Measurements from ENCODE around the gene DCAF15. TPM values are rescaled to one million over a fixed set of nuclear protein-coding genes. Genes with fewer than 3 reads are reported as not detected.
"Not testable (repeated sequence)": the region's sequence is repeated elsewhere in the genome, so short reads cannot be mapped to it uniquely, and the experiment has no call there.

DCAF15 gene, protein sequence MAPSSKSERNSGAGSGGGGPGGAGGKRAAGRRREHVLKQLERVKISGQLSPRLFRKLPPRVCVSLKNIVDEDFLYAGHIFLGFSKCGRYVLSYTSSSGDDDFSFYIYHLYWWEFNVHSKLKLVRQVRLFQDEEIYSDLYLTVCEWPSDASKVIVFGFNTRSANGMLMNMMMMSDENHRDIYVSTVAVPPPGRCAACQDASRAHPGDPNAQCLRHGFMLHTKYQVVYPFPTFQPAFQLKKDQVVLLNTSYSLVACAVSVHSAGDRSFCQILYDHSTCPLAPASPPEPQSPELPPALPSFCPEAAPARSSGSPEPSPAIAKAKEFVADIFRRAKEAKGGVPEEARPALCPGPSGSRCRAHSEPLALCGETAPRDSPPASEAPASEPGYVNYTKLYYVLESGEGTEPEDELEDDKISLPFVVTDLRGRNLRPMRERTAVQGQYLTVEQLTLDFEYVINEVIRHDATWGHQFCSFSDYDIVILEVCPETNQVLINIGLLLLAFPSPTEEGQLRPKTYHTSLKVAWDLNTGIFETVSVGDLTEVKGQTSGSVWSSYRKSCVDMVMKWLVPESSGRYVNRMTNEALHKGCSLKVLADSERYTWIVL
- 69.3 and 76.4 TPM in 2 replicates for total RNA-seq

DNA sequence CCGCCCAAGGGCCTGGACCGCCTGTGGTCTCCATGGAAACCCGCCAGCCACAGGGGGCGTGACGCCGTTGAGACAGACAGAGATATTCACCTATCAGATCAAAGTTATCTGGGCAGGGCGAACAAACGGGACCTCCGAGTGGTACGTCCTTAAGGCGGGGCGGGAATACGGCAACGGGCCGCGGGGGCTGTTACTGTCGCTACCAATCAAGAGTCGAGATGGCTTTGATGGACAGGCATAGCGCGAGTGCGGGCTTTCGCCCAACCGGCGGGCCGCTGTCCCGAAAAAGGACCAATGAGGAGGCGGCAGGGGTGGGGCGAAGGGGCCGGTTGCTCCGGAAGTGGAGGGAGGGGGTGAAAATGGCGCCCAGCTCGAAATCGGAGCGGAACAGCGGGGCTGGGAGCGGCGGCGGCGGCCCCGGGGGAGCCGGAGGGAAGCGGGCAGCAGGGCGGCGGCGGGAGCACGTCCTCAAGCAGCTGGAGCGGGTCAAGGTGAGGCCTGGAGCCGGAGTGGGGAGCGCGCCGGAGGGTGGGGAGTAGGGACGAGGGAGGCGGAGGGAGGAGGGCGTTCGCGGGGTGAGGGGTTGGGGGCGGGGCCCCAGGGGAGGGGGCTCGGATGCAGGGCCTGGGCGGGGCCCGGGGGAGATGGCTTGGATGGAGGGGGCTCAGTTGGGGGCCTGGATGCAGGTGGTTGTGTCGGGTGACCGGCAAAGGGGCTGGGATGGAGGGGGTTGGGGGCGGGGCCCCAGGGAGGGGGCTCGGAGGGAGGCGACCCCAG is at the start of gene DCAF15:
Gene DCAF15 (plus strand): TSS at position 356 of the 777 bp plus-strand sequence. CDS start 4 bp downstream, at position 360.
- intact Hi-C loops (cut with micrococcal nuclease), result loop anchor here (1.0 to 2.0 kb wide), 12 partner anchors 31 to 566 kb away; partner anchors contain the start of genes ASF1B, BRME1, C19orf53 and CC2D1A

- intact Hi-C loops (cut with micrococcal nuclease), result no loop called here
Measured at GRCh38 chr19:13902993-13903555, 49.2 kb upstream of the DCAF15 start.

DNA sequence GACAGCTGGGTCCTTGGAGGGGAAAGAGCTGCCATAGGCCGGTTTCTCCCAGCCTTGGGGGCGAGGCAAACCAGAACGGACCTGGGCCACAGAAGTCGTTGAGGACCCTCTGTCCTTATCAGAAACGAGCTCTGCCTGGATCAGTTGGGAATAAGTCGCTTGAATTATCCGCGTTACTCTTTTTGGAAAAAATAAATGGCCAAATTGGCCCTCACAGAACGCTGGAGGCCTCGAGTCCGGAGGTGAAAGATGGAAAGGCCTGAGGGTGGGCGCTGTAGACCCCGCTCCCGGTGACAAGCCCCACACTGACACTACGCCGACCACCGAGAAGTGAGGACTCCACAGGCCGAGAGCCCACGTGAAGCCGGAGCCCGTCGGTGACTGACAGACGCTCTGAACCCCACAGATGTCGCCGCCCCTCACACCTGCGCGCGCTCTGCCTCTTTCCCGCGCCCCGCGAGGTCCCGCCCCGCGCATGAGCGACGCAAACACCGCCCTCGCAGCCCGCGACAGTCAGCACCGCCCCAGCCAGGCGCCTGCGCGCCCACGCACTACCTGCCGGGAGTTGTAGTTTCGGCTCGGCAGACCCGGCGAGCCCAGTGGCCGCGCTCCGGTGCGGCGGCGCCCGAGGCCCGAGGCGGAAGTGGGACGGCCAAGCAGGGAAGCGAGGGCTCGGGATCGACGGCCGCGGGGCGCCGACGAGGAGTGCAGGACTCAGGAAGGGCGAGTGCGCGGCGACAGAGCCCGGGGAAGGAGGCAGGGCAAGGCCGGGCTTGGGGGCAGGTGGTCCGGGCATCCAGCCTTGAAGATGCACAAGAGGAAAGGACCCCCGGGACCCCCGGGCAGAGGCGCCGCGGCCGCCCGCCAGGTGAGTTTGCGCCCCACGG is 46.4 kb upstream of the DCAF15 start, which contains the start of the genes BRME1 and CC2D1A:
Gene BRME1 (minus strand): TSS at position 484 of the 887 bp plus-strand sequence. CDS start 1,225 bp downstream, outside the sequence.
Gene CC2D1A (plus strand): TSS at position 568 of the 887 bp plus-strand sequence. CDS start 241 bp downstream, at position 809.
- intact Hi-C loops (cut with micrococcal nuclease), result loop anchor here (1.0 to 5.0 kb wide), 7 partner anchors 15 to 231 kb away; partner anchors contain the start of genes DCAF15, IL27RA, PRKACA and RFX1

- intact Hi-C loops (cut with micrococcal nuclease), result loop anchor here (1.0 to 5.0 kb wide), 7 partner anchors 15 to 231 kb away; partner anchors contain the start of genes DCAF15, IL27RA, PRKACA and RFX1
Measured at GRCh38 chr19:13906521-13906904, 45.8 kb upstream of the DCAF15 start.

DNA sequence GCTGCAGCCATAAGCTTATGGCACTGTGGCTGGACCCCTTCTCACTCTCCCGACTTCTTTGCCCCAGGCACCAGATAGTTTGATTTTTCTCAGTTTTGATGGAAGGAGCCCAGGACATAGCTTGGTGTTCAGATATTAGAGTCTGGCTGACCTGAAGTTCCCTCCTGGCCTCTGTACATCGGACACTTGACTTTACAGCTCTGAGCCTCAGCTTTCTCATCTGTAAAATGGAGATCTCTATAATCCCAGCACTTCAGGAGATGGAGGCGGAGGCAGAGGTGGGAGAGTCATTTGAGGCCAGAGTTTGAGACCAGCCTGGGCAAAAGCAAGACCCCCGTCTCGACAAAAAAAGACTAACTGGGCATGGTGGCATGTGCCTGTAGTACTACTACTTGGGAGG is 45.4 kb upstream of the DCAF15 start:
- intact Hi-C loops (cut with micrococcal nuclease), result loop anchor here (1.0 to 5.0 kb wide), 7 partner anchors 14 to 230 kb away; partner anchors contain the start of genes DCAF15, IL27RA, PRKACA and RFX1

DNA sequence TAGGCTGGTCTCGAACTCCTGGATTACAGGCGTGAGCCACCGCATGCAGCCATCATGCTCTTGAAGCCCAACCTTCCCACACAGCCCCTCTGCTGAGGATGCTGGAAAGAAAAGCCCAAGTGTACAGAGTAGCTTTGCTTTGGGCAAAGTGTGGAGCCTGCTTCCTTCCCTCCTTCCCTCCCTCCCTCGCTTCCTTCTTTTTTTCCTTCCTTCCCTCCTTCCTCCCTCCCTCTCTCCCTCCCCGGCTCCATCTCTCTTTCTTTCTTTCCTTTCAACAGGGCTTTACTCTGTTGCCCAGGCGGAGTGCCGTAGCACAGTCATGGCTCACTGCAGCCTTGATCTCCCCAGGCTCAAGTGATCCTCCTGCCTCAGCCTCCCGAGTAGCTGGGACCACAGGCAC is 43.6 kb upstream of the DCAF15 start:
- intact Hi-C loops (cut with micrococcal nuclease), result loop anchor here (5.0 kb wide), 1 partner anchor 124 kb away; the partner anchor contains the start of gene IL27RA

GRCh38 chr19:13909430-13909829 is 42.9 kb upstream of the DCAF15 start:
- intact Hi-C loops (cut with micrococcal nuclease), result loop anchor here (5.0 kb wide), 1 partner anchor 123 kb away; the partner anchor contains the start of gene IL27RA

DNA sequence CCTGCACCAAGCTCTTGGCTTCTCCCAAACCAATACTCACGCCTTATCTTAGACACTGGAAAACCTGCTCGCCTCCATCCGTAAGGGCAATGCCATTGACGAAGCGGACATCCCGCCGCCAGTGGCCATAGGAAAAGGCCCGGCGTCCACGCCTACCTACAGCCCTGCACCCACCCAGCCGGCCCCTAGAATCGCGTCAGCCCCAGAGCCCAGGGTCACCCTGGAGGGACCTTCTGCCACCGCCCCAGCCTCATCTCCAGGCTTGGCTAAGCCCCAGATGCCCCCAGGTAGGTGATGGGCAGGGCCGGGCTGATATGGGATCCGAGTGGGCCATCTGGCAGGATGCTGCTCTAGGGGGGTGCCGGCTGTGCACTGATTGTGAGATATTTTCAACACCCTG is 39.0 kb upstream of the DCAF15 start:
- intact Hi-C loops (cut with micrococcal nuclease), result no loop called here

GRCh38 chr19:13914777-13915176 is 37.5 kb upstream of the DCAF15 start:
- intact Hi-C loops (cut with micrococcal nuclease), result no loop called here

DNA sequence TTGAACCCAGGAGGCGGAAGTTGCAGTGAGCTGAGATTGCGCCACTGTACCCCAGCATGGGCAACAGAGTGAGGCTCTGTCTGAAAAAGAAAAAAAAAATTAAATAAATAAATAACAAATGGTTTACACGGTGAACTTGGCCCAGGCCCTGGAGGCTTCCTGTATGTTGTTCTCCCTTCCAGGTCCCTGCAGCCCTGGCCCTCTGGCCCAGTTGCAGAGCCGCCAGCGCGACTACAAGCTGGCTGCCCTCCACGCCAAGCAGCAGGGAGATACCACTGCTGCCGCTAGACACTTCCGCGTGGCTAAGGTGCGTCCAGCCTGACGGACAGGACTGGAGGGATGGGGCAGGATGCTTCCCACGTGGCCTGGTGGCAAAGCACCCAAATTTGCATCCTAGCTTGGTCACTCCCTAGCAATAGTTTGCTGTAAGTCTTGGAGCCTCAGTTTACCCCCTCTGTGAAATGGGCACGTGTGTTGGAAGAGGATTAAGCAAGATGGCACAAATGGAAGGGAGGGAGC is 34.4 kb upstream of the DCAF15 start:
- intact Hi-C loops (cut with micrococcal nuclease), result no loop called here

- intact Hi-C loops (cut with micrococcal nuclease), result no loop called here
Measured at GRCh38 chr19:13918726-13919411, 33.4 kb upstream of the DCAF15 start.

GRCh38 chr19:13920524-13920923 is 31.8 kb upstream of the DCAF15 start:
- intact Hi-C loops (cut with micrococcal nuclease), result no loop called here

DNA sequence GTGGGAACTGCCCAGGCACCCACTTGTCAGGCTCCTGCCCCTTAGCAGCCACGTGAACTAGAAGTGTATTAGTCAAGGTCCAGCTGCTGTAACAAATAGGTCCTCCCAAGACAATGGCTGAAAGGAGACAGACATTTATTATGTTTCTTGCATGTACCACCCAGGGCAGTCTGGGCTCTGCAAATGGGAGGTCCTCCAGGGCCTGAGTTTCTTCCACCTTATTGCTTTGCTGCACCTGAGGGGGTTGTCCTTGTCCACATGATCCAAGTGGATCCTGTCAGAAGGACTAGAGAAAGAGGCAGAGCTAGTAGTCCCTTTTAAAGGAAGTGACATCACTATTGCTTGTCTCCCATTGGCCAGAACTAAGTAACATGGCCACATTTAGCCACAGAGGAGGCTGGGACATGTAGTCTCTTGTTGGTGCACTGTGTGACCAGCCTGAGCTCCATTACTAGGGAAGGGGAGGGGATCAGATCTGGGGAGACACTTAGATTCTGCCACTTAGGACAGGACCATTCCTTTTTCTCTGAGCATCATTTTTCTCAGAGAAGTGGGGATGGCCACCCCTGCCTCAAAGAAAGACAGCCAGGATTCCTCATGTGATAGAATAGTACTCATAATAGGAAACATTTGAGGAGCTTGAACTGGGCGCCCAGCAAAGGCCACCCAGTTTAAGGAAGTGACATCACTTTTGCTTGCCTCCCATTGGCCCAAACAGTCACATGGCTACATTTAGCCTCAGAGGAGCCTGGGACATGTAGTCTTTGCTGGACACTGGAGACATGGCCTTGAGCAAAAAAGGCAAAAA is 31.2 kb upstream of the DCAF15 start:
- intact Hi-C loops (cut with micrococcal nuclease), result loop anchor here (1.0 kb wide), 2 partner anchors 15 to 31 kb away; partner anchors contain the start of genes BRME1, CC2D1A and DCAF15

DNA sequence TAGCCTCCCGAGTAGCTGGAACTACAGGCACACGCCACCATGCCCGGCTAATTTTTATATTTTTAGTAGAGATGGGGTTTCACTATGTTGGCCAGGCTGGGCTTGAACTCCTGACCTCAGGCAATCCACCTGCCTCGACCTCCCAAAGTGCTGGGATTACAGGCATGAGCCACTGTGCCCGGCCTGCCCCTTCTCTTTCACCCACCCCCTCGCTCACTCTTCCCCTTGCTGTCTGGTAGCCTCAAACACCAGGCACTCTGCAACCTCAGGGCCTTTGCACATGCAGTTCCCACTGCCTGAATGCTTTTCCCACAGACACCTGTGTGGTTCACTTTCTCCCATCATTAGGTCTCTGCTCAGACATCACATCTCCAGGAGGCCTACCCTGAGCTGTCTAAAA is 30.2 kb upstream of the DCAF15 start:
- intact Hi-C loops (cut with micrococcal nuclease), result not testable (repeated sequence)

GRCh38 chr19:13923194-13923987 is 28.9 kb upstream of the DCAF15 start:
- intact Hi-C loops (cut with micrococcal nuclease), result no loop called here

- intact Hi-C loops (cut with micrococcal nuclease), result no loop called here
Measured at GRCh38 chr19:13926010-13926409, 26.3 kb upstream of the DCAF15 start.

DNA sequence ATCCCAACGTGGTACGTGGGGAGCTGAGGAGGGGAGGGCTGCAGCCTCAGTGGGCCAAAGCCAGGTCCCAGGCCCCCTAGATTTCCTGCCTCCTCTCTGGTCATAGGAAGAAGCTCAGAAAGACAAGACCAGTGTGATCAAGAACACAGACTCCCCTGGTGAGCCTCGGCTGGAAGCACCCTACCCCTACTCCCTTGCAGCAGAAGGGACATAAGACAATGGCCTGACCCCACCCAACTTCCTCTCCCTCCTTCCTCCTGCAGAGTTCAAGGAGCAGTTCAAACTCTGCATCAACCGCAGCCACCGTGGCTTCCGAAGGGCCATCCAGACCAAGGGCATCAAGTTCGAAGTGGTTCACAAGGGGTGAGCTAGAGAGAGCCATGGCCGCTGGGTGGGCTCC is 25.6 kb upstream of the DCAF15 start:
- intact Hi-C loops (cut with micrococcal nuclease), result no loop called here

Measured in T-helper 1 cell treated with Interleukin-12 subunit alpha and Interleukin-12 subunit beta and Interleukin-4 antibody, amounts not matched to agents 30 ng/mL and 1 ng/mL, for 36 hours (primary cell).